GM19372 (cell line): ENCODE results near the gene RPGRIP1L.
"Not testable (repeated sequence)": the region's sequence is repeated elsewhere in the genome, so short reads cannot be mapped to it uniquely, and the experiment has no call there.

Source experiments
- ATAC-seq: cut with Tn5 transposase; IDR thresholded peaks from one replicate; pipeline ENCODE4 v1.9.1; 2021; ENCODE audit warnings: mild to moderate bottlenecking, low read depth, moderate library complexity; ENCODE audit not compliant: unreplicated experiment

Gene RPGRIP1L

DNA sequence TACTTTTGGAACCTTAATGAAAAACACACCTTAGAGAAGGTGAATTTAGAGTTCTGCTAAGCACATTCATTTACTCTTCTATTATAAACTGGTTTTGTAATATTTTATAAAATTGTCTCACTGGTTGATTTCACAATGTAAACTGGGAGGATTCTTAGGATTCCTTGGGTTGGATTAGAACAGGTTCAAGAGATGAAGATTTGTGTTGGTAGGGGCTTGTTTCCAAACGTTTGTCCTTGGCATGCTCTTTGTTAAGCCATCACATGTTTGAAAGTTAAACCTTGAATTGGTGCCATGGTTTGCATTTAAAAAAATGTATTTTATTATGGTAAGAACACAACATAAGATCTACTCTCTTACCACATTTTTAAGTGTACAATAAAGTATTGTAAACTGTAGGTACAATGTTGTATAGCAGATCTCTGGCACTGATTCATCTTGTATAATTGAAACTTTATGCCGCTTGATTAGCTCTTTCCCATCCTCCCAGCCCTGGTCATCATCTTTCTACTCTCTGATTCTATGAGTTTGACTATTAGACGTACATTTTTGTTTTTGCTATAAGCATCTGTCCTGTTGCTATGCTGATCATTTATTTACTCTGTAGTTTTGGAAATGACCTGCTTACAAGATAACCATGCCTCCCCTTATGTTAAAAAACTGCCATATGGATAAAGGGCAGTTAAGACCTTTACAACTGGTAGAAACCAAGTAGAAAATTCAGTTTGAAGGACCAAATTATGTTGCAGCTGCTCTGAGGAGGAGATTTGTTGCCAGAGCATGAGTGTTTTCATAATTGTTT is 9.9 kb upstream of the RPGRIP1L start:
- ATAC-seq: no peak

GRCh38 chr16:53712065-53712464 is 8.4 kb upstream of the RPGRIP1L start:
- ATAC-seq: no peak

- no peak for ATAC-seq
Observed at GRCh38 chr16:53711390-53711789, 7.7 kb upstream of the RPGRIP1L start.

DNA sequence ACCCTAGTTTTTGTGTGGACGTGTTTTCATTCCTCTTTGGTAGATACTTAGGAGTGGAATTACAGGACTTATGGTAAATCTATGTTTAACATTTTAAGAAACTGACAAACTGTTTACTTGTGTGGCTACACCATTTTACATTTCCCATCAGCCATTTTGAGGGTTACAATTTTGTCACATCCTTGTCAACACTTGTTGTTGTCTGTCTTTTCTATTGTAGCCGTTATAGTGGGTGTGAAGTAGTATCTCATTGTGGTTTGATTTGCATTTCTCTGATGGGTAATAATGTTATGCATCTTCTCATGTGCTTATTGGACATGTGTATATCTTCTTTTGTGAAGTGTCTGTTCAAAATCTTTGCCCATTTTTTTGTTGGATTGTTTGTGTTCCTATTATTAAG is 4.8 kb upstream of the RPGRIP1L start:
- ATAC-seq: no peak

DNA sequence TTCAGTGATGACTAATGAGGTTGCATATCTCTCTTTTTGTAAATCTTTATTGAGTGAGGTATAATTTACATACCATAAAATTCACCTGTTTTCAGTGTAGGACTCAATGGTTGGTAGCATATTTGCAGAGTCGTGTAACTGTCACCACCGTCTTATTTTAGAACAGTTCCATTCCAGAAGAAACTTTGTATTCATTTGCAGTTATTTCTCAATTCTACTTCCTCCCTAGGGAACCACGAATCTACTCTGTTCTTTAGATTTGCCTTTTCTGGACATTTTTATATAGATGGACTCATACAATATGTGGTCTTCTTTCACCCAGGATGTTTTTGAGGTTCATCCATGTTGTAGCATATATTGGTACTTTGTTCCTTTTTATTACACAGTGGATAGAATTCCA is 4.0 kb upstream of the RPGRIP1L start:
- ATAC-seq: no peak

DNA sequence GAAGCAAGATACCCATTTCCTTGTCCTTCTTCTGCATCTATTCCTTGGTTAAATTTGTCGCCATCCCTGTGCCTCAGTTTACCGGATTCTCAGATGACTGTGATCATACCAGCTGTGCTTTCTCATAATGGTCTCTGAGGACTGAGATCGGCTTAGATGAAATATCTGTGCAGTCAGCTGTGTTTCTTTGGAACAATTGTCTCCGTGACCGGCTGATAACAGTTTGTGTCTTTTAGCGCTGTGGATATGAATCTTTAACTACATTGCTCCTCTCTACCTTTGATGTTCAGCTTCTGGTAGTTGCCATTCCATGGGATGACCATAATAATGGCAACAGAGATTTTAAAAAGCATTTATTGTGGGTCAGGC is 770 bp upstream of the RPGRIP1L start:
- no peak for ATAC-seq

GRCh38 chr16:53698271-53698670 is 5.4 kb downstream of the RPGRIP1L start:
- not testable (repeated sequence) for ATAC-seq

- no peak for ATAC-seq
Observed at GRCh38 chr16:53695070-53695469, 8.6 kb downstream of the RPGRIP1L start.

DNA sequence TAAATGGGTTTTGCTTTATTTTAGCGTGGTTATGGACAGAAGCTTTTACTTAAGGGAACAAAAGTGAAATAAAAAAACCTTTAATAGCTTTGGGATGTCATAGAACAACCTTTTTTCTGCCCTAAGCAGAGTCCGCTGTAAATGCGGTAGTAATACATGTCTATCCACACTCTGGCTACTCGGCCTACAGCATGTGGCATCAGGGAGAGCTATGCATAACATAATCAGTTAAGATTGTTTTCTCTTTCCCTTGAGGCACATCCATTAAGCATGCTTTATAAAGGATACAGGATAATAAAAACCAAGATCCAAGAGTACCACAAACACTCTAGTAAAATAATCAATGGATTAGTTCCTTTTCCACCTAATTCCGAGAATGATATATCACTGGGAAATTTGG is 10.3 kb downstream of the RPGRIP1L start:
- no peak for ATAC-seq

DNA sequence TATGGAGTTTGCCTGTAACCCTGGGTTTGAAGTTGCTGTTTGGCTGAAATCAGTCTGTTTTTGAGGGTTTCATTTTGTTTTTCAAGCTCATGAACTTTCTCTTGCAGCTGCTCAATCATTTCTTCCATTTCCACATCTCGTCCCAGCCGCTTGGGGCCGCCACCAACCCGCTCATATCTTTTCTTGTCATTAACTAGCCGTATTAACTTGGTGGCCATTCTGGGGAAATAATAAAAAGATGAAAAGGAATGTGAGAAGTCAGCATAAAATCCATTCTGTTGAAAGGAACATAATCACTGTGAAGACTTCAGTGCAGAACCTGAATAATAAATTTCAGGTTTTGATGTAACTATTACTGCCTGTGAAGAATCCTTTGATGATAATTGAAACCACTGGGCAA is 11.5 kb downstream of the RPGRIP1L start:
- no peak for ATAC-seq

DNA sequence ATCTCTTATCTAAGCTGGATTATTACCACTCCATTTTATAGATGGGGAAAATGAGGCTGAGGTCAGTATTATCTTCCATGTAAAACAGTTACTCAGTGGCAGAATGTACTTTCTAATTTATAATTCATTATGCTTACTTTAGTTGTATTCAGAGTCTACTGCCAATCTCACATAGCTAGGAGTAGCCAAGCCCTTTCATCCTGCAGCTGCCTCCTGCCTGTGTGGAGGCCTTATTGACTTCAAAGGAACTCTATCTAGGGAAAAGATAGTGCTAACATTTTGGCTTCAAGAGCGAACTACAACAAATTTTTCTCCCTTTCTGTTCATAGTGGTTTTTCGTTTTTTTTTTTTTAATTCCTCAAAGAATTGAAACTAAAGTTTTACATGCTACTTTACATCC is 12.9 kb downstream of the RPGRIP1L start:
- ATAC-seq: no peak

GRCh38 chr16:53689636-53690035 is 14.0 kb downstream of the RPGRIP1L start:
- ATAC-seq: no peak

- no peak for ATAC-seq
Observed at GRCh38 chr16:53686710-53687109, 16.9 kb downstream of the RPGRIP1L start.

DNA sequence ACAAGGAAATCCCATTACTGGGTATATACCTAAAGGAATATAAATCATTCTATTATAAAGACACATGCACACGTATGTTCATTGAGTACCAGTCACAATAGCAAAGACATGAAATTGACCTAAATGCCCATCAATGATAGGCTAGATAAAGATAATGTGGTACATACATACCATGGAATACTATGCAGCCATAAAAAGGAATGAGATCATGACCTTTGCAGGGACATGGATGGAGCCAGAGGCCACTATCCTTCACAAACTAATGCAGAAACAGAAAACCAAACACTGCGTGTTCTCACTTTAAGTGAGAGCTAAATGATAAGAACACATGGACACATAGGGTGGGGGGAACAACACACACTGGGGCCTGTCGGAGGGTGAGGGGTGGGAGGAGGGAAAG is 18.3 kb downstream of the RPGRIP1L start:
- ATAC-seq: not testable (repeated sequence)

GRCh38 chr16:53681354-53681753 is 22.3 kb downstream of the RPGRIP1L start:
- ATAC-seq: no peak

DNA sequence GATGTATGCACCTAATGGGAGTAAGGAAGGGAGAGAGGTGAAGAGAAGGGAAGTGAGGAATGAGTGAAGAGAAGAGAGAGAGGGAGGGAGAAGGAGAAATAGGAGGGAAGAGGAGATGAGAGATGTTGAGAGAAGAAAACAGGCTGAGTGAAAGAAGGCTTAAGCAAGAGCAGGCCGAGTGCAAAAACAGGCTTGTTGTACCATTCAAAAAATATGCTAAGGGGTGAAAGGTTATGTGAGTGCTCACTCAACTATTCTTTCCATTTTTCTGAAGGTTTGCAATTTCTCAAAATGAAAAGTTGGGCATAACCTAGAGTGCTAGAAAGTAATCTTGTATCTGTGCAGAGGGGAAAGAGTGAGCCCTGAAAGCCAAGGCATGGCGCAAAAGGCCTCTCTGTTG is 22.9 kb downstream of the RPGRIP1L start:
- no peak for ATAC-seq

GRCh38 chr16:53678756-53679343 is 24.8 kb downstream of the RPGRIP1L start:
- ATAC-seq: no peak

DNA sequence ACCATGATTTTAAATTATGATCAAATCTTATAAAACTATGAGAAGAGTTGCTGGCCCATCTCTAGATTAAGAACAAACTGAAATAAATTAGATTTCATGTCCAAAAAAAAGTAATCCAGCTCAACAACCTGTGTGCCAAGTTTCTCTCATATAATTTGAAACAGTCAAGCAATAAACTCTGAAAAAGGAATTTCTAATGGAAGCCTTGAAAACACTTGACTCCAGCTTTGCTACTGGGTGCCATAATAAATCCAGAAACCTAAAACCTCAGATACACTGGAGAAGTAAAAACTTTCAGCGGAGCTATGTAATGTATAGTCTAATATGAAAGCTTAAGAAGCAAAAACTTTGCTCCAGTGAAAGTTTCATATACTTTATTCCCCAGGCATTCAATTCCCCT is 25.5 kb downstream of the RPGRIP1L start:
- ATAC-seq: no peak

- no peak for ATAC-seq
Observed at GRCh38 chr16:53673189-53673588, 30.5 kb downstream of the RPGRIP1L start.

DNA sequence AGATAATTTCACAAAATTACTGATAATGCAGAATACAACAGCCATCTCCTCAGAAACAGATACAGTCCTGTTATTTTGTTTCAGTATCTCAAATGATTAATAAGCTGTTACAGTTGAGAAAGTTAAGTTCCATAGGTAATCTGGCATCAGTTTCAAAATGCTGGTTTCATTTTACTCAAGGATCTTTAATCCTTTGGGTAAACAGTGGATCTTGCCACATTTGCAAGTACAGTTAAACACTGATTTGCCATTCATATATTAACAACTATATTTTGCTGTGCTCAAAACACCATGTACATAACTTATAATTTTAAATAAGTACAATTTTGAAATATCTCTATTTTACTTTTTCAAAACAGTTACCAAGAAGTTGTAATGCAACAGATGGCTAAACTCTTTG is 31.2 kb downstream of the RPGRIP1L start:
- ATAC-seq: no peak

GRCh38 chr16:53668869-53669268 is 34.8 kb downstream of the RPGRIP1L start:
- no peak for ATAC-seq

GRCh38 chr16:53666786-53667415 is 36.8 kb downstream of the RPGRIP1L start:
- ATAC-seq: no peak
